ENCODE measurements around the gene RCAN1.

DNA sequence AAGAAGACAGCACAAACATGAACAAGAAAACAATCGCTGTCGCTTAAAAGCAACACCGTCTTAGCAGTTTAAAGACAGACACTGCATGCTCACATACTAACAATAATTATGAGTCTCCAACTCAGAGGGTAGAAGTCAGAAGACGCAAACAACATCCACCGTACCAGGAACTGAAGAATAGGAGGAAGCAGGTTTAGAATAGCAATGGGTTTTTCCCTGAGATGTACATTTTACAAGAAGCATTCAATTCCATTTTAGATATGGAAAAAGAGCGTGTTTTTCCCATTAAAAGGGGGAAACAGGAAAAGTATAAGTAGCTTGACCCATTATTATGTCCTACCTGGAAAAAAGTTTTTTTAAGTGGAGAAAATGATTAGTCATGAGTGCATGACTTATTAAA, 68.4 kb downstream of the RCAN1 start:
- TF ChIP-seq MAFF (IDR thresholded peaks at IDR 0.05; ENCODE audit: low read length): no peak; the same call in 1 of the 2 replicates
- TF ChIP-seq, protein P1, sequence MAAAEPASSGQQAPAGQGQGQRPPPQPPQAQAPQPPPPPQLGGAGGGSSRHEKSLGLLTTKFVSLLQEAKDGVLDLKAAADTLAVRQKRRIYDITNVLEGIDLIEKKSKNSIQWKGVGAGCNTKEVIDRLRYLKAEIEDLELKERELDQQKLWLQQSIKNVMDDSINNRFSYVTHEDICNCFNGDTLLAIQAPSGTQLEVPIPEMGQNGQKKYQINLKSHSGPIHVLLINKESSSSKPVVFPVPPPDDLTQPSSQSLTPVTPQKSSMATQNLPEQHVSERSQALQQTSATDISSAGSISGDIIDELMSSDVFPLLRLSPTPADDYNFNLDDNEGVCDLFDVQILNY (CRISPR knock-in tag; IDR thresholded peaks at IDR 0.05): no peak
